Right kidney (tissue), 1 donor: ENCODE measurements around the gene CDH4.
A peak's percentile ranks its signal among the peaks of the same experiment; 100 is the strongest.

Experiments
- DNase-seq: peaks from one replicate; pipeline ENCODE4 v3.0.0-alpha.2; 2016

The CDH4 gene

GRCh38 chr20:61885759-61886715 is 634.0 kb downstream of the CDH4 start:
- DNase-seq: no peak

DNA sequence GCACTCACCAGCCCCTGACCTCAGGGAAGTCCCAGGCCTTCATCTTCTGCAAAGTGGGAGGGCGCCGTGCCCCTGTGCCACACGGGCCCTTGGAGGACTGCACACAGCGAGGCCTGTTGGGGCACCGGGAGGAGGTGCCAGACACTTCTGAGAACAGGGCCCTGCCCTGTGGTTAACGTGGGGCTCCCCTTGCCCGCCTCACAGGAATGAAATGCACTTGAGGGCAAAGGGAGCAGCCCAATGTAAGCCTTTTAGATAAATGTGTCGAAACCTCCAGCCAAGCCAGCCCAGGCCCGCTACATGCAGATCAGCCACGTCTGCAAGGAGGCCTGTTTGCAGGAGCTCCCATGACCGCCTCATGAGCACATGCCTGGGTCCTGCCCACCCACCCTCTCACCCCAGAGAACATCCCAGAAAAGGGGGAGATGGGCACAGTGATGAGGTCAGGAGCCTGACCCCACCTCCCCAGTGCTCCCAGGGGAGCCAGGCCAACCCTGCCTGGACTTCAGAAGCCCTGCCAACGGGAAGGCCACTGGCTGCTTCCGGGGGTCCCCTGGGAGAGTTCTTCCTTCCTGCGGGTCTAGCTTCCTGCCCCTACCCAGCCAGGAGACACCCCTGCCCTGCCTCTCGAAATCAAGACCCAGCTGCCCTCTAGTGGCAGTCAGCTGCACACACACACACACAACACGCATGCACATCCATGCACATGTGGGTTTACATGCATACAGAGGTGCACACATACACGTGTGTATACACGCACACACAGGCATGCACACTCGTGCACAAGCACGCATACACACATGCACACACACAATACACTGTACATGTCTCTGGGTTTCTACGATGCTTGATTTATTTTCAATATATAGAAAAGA is 634.9 kb downstream of the CDH4 start:
- peak; percentile 25 for DNase-seq

- no peak for DNase-seq
Measured at GRCh38 chr20:61887596-61888093, 635.6 kb downstream of the CDH4 start.

DNA sequence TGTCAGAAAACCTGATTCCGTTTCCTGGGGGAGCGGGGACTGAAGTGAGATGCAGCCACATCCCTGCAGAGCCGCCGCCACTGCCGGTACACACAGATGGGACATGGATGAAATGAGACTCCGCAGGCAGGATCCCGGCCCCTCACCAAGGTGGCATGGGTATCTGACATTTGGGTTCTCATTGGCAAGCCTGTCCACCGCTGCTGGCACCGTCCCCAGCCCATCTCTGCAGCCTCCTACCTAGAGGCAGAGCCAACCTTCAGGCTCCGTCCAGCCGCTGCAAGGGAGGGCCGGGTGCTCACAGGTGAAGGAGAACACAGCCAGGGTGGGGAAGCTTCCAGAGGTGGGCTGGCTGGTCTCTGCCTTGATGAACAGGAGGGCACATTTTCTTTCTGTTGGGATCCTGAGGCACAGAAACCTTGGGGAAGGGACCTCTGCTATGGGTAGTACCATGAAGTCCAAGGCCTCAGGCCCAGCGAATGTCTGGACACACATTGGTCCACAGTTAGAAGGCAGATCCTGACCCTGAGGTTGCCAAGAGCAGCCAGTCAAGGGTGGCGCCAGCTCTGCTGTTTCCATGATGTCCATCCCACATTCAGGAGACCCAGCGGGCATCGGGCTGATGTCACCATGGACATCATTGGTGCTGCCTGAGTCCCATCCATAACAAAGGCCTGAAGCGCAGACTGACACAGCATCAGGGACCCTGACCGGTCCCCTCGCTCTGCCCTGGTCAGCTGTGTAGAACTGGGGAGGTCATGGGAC is 636.2 kb downstream of the CDH4 start:
- no peak for DNase-seq

GRCh38 chr20:61889659-61890058 is 637.6 kb downstream of the CDH4 start:
- no peak for DNase-seq

GRCh38 chr20:61890210-61890609 is 638.1 kb downstream of the CDH4 start:
- DNase-seq: no peak

GRCh38 chr20:61891476-61891875 is 639.4 kb downstream of the CDH4 start:
- DNase-seq: no peak

- DNase-seq: no peak
Measured at GRCh38 chr20:61891916-61892649, 640.0 kb downstream of the CDH4 start.

- no peak for DNase-seq
Measured at GRCh38 chr20:61895016-61895415, 643.0 kb downstream of the CDH4 start.

- no peak for DNase-seq
Measured at GRCh38 chr20:61895686-61896057, 643.6 kb downstream of the CDH4 start.

DNA sequence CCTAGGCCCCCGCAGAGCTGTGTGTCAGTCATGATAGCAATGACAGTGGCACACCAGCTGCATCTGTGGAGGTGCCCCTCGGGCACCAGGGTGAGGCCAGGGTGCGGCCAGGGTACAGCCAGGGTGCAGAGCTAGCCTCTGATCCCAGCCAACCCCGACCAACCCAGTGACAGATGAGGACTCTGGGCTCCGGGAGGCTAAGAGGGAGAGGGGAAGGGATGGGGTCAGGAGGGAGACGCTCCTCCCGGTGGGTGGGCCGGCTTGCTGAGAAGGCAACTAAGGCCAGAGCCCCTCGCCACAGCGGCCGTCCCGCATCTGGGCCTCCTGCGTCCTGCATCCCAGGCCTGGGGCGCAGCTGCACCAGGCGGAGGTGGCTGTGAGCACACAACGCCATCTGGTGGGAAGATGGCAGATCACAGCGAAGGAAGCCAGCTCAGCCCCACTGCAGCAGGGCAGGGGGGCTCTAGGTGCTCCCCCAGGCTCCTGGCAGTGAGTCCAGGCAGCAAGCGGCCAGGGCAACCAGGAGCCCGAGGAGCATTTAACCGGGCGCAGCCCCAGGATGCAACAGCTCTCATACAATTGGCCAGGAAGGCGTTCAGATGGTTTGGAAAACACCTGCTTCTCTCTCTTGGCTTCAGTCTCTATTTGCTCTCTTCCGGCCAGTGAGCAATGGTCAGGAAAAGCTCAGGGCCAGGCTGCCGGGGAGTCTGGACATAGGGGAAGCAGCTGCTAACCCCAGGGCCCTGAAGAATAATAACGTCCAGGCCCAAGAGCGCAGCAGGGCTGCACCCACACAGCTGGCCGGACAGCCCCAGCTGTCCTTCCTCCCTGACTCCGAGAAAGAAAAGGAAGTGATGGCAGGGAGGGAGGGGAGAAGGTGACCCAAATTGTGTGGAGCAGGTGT is 644.2 kb downstream of the CDH4 start:
- DNase-seq: peak; percentile 41

DNA sequence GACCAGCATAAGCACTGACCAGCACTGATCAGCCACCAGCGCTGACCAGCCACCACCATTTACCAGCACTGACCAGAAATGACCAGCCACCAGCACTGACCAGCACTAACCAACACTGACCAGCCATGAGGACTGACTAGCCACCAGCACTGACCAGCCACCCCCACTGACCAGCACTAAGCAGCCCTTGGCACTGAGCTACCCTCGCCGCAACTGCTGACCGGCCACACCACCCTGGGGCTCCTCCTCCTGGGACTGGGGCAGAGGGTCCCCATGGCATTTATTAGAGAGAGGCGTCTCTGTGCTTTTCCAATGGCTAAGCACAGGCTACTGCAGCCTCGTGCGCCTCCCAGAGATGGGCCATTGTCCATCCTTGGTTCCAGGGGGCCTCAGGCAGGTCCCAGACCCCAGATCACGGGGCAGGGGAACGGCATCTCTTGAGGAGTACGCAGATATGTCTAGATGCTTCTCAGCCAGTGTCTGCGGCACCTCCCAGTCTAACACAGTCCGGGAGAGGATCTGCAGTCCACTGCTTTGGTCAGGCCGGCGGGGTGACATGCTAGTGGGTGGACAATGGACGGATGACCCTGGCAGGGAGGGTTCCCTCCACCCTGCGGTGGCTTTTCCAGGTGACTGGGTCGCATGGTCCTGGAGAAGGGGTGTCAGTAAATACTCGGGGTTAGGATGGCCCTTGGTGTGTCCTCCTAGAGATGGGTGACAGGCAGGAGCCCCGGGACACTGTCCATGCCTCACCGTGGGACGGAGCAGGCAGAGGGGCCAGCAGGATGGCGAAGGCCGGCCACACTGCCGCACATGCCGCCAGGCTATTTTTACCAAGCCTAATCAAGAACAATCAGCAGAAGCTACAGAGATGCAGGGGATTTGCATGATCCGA is 645.6 kb downstream of the CDH4 start:
- DNase-seq: no peak

DNA sequence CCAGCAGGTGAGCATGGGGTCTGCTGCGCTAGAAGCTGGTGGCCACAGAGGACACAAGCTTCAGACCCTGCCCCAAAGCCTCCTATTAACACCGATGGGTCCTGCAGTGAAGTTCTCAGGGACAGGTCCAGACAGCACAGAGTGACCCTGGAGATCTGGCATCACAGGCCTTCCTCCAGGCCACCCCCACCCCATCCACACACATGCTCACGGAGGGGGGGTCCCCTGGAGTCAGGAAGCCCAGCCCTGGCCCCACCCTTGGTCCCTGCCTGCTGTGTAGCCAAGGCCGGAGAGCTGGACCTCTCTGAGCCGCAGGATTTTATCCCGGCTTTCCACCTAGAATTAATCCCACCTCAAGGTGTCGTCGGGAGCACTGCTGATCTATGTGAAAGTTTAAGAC is 646.3 kb downstream of the CDH4 start:
- DNase-seq: no peak

GRCh38 chr20:61900011-61900944 is 648.2 kb downstream of the CDH4 start:
- peak; percentile 45 for DNase-seq

DNA sequence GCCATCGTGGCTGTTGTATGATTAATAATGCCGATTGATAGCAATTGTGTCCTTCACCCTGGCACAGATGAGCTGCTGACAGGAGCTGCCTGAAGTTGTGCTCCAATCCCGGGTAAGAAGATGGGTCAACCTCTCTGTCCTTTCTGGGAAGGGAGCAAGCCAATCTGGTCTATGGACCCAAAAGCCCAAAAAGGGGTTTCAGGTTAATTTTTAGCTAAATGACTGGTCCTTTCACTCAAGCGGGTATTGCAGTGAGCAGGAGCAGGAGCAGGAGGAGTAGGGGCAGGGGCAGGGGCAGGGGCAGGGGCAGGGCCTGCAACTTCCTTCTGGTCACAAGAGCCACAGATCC is 648.9 kb downstream of the CDH4 start:
- DNase-seq: no peak

- no peak for DNase-seq
Measured at GRCh38 chr20:61901392-61902220, 649.5 kb downstream of the CDH4 start.

DNA sequence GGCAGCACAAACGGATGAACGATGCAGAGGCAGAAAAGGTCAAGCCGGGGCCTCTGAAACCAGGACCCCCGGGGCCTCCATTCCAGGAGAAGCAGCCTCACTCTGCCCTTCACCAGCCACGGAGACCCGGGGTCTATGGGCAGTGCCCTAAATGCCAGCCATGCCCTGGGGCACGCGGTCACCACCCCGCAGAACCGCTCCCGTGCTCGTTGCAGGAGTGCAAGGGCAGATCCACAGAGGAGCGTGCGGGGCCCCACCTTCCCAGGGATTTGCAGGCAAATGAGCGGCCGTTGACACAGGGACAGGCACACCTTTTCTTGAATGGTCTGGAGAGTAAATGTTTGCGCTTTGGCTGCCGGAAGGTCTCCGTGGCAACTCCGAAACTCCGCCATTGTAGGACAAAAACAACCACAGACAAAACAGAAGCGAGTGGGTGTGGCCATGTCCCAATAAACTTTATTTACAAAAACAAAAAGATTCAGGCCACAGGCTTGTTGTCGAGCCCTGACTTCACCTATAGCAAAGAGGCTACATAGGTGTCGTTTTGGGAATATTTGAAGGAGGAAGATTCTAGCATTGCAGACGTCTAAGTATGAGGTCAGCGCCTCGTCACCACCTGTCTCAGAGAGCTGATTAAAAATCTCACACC is 650.3 kb downstream of the CDH4 start:
- DNase-seq: no peak
